NCI-H82 treated with DMSO at 0.1 percent for 48 hours (cell line): Measurements from ENCODE around the gene FAM174C.
"Not testable (repeated sequence)": the region's sequence is repeated elsewhere in the genome, so short reads cannot be mapped to it uniquely, and the experiment has no call there.

Experiments
- DNase-seq: peaks from one replicate; lab custom pipeline; 2025; ENCODE audit not compliant: unreplicated experiment; lab: John Stamatoyannopoulos, UW

Gene FAM174C

GRCh38 chr19:1237027-1237659 is 38.2 kb upstream of the FAM174C start:
- no peak for DNase-seq

GRCh38 chr19:1237754-1238368 is 37.5 kb upstream of the FAM174C start, which contains the start of gene CBARP:
CBARP (minus strand) TSS chr19:1238005; CDS start chr19:1236100, 1,905 bp downstream.
- DNase-seq: no peak

DNA sequence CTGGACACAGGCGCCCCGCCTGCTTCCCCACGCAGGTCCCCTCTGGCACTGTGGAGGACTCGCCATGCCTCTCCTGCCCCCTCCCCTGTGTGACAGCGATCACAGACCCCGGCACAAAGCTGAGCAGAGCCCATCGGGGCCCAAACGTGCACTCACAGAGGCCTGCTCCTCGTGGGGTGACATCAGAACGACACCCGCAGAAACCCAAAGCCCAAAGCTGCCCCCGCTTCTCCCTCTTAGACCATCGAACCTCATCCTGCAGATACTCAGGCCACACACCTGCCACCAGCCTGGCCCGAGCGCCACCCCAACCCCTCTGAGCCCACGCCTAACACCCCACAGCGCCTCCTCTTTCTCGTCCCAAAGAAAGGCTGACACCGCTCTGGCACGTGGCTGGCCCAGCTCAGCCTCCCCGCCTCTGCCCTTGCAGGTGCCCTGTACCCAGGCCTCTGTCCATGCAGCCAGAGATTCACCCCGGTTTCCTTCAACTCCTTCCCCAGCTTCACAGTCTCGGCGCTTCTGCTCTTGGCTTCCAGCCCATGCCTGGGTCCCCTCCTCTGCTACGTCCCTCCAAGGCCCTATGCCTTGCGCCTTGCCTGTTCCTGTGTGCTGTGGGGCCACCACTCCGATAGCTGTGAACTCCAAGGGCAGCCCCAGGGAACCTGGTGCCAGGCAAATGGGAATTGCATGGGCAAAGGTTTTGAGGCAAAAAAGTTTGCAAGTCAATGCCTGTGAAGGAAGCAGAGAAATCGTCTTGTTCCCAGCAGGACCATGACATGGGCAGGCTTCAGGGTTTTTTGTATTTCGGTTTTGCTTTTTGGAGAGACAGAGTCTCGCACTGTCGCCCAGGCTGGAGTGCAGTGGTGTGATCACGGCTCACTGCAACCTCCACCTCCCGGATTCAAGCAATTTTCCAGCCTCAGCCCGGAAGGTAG is 36.7 kb upstream of the FAM174C start:
- no peak for DNase-seq

GRCh38 chr19:1239420-1239795 is 35.9 kb upstream of the FAM174C start:
- no peak for DNase-seq

DNA sequence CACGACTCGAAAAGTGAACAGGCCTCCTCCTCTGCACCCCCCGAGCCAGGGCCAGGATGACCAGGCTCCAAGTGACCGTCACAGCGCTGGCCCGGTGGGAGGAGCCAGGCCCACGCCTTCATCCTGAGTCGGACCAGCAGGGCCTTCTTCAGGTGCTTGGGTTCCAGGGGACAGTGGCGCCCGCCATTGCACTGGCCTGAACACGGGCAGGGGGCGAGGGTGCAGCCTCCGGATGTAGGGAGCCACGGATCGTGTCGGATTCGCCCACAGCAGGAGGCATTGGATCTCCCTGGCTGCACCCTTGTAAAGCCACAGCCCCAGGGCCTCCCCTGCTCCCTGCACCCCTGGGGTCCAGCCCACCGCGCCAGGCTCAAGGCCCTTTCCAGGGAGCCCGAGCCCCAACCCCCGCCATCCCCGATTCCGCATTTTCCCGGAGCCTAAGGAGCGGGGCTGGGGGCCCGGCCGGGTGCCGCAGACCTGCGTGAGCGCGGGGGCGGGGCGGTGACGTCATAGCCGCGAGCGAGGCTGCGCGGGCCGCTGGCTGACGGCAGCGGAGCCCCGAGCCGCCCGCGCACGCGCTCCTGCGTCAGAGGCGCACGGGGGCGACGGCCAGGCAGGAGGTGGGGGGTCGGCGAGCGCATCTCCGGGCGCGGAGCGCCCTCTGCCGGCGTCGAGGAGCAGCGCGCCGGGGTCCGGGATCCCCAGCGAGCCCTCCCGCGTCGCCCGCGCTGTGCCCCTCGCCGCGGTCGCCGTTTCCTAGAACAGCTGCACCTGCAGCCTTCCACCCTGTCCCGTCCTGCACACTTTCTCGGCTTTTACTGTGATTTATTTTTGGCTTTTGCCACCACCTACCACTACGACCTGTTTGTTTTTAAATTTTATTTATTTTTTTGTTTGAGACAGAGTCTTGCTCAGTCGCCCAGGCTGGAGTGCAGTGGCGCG is 35.3 kb upstream of the FAM174C start:
- DNase-seq: no peak

- no peak for DNase-seq
Observed at GRCh38 chr19:1240925-1241324, 34.4 kb upstream of the FAM174C start.

- DNase-seq: peak; percentile 65
Observed at GRCh38 chr19:1241417-1242095, 33.8 kb upstream of the FAM174C start, which contains the start of gene ATP5F1D. ATP5F1D (plus strand) TSS chr19:1241751; CDS start chr19:1241851, 100 bp downstream.

DNA sequence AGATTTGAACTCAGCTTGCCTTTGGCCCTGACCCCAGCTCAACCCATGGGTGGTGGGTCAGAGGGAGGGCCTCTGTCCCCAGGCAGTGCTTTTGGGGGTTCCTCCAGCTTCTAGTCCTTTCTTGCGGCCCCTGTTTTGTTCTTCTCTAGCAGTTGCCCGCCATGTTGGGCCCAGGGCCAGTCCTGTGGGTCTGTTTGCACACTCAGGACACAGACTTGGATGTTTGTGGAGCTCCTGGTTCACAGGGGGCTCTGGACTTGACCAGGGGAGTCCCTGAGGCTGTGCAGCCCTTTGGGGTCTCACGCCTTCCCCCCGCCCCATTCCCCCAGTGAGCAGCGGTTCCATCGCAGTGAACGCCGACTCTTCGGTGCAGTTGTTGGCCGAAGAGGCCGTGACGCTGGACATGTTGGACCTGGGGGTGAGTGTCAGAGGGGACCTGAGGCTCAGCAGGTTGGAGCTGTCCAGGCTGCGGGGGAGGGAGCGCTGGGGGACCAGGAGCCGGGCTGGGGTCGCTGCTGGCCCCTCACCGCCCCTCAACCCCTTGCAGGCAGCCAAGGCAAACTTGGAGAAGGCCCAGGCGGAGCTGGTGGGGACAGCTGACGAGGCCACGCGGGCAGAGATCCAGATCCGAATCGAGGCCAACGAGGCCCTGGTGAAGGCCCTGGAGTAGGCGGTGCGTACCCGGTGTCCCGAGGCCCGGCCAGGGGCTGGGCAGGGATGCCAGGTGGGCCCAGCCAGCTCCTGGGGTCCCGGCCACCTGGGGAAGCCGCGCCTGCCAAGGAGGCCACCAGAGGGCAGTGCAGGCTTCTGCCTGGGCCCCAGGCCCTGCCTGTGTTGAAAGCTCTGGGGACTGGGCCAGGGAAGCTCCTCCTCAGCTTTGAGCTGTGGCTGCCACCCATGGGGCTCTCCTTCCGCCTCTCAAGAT is 31.3 kb upstream of the FAM174C start:
- DNase-seq: no peak

DNA sequence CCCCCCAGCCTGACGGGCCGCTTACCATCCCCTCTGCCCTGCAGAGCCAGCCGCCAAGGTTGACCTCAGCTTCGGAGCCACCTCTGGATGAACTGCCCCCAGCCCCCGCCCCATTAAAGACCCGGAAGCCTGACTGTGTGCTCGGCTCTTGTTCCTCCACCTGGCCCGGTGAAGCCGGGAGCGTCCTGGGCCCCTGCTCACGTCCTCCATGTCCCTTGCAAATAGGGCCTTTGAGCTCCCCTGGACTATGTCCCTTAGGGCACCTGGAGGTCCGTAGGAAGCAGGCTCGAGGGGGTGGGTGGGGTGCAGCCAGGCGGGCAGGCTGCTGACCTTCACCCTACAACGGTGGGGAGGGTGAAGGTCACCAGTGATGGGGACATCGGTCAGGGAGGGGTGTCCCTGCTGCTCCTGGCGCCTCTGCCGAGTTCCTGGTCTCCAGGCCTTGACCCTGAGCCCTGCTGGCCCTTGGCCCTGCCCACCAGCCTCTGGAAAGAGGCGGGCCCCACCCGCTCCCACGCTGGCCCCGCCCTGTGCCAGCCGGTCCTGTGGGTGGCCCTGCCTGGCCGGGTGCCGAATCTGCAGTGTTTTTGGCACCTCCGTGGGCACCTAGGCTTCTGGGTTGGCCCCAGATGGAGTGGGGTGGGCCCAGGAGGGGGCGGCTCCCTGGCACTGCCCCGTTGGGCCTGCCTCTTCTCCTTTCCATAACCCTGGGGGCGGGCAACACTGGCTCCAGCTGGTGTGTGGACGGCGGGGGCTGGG is 30.5 kb upstream of the FAM174C start:
- no peak for DNase-seq

- no peak for DNase-seq
Observed at GRCh38 chr19:1245494-1246264, 29.7 kb upstream of the FAM174C start.

DNA sequence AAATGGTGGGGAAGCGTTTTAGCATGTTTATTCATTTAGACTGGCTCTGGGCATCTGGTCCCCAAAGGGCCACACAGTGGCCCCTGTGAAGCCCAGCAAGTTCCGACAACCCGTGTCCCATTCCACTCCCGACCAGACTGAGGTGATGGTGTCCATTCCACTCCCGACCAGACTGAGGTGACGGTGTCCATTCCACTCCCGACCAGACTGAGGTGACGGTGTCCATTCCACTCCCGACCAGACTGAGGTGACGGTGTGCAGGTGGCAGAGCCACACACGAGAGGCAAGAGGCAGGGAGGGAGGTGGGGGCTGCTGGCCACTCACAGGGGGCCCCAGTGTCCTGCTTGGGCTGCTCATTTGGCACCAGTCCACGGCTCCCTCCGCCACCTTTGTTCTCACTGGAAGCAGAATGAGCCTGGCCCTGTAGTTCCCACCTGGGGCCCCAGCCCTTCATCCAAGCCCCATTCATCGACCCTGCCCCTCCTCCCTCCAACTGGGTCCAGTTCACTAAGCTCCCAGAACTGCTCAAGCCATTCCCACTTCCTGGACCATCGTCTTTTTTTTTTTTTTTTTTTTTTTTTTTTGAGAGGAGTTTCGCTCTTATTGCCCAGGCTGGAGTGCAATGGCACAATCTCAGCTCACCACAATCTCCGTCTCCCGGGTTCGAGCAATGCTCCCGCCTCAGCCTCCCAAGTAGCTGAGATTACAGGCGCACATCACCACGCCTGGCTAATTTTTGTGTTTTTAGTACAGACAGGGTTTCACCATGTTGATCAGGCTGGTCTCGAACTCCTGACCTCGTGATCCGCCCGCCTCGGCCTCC is 28.9 kb upstream of the FAM174C start:
- not testable (repeated sequence) for DNase-seq

DNA sequence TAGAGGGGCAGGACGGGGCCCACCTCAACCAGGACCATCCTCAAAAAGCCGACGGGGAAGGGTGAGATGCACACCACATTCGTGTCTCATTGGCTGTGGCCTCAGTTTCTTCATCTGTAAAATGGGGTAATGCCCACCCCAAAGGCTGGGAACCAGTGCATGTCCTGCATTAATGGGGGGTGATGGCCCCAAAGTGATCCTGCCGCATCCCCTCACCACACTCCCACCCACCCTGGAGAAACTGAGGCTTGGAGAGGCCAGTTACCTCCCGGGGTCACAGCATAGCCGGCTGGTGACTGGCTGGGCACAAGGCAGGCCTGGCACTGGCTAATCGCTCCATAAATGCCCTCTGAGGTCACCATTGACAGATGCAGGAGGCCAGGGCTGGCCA is 27.6 kb upstream of the FAM174C start:
- DNase-seq: no peak

GRCh38 chr19:1248139-1248785 is 27.1 kb upstream of the FAM174C start, which contains the start of gene MIDN:
MIDN (plus strand) TSS chr19:1248583; CDS start chr19:1250297, 1,714 bp downstream.
- DNase-seq: no peak

- DNase-seq: no peak
Observed at GRCh38 chr19:1248786-1249297, 26.5 kb upstream of the FAM174C start.

- peak; percentile 72 for DNase-seq
Observed at GRCh38 chr19:1249298-1249989, 25.9 kb upstream of the FAM174C start.
